ENCODE data around the gene KCNJ1.

KCNJ1 gene

DNA sequence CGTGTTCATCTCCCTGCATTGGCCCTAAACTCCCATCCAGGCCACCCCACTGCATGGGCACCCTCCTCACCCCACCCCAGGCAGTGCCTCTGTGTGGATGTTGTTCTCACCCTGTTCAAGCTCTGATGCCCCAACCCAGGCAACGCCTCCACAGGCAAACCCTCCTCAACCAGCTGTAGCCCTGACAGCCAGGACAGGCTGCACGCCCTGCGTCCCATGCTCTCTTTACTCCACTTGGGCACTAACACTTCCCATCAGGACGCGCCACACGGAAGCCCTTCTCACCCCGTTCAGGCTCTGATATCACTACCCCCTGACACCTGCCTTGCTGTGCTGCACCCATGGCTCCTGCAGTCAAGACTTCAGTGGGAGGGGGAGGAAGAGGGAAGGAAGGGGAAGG, 47.9 kb downstream of the KCNJ1 start:
- no peak for DNase-seq

DNA sequence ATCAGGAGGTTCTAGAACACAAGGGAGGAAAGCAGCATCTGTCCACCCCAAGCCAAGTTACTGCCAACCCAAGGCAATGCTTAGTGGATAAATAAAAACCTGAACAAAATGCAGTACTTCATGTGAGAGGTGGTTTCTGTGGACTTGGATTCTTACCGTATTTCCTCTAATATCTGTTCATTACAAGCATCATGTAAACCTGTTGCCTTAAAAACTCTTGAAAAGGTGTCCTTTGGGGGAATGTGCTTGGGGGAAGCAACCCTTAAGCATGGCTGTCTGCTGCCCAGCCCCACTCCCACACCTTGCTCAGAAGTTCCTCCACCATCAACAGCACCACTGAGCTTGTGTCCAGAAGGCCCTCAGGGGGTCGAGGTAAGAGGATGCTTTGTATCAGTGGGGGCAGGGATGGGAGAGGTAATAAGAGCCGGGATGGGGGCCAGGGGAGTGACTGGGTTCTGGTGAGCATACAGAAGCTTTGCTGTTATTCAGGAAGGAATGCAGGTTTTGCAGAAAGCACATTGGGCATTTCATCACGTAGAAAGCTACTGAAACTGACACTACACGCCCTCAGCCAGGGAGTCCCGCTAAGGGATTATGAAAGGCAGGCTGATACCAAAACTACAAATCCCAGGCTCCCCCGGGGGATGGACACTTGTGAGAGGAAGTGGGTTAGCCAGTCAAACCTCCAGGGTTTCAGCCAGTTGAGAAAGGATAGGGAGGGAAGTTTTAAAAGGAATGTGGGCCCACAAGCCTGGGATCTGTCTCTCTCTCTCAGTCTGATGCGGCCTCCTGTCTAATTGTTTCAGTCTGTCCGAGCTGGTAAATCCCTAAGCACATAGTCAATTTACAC, 52.0 kb downstream of the KCNJ1 start:
- no peak for DNase-seq

DNA sequence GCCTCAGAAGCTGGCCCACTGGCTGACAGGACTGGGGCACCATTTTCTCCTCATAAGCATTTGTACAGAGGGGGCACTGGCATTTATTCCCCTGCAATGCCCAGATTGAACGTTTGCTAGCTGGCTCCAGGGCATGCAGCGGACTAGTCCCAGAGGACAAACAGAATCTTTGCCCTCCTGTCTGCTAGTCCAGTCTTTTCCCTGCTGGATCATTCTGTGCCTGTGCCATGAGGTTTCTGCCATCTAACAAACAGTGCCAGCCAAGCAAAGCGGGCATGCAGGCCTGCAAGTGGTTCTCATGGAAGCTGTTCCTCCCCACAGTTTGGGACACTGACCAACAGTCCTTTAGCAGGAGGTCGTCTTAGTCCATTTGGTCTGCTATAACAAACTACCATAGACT, 53.4 kb downstream of the KCNJ1 start:
- no peak for DNase-seq

DNA sequence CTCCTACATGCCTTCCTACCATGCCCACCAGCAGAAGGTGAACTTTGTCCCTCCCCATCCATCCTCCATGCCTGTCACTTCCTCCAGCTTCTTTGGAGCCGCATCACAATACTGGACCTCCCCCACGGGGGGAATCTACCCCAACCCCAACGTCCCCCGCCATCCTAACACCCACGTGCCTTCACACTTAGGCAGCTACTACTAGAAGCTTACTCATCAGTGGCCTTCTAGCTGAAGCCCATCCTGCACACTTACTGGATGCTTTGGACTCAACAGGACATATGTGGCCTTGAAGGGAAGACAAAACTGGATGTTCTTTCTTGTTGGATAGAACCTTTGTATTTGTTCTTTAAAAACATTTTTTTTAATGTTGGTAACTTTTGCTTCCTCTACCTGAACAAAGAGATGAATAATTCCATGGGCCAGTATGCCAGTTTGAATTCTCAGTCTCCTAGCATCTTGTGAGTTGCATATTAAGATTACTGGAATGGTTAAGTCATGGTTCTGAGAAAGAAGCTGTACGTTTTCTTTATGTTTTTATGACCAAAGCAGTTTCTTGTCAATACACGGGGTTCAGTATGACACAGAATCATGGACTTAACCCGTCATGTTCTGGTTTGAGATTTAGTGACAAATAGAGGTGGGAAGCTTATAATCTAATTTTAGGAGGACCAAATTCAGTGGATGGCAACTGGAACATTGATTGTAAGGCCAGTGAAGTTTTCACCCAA, 56.1 kb downstream of the KCNJ1 start:
- no peak for DNase-seq

DNA sequence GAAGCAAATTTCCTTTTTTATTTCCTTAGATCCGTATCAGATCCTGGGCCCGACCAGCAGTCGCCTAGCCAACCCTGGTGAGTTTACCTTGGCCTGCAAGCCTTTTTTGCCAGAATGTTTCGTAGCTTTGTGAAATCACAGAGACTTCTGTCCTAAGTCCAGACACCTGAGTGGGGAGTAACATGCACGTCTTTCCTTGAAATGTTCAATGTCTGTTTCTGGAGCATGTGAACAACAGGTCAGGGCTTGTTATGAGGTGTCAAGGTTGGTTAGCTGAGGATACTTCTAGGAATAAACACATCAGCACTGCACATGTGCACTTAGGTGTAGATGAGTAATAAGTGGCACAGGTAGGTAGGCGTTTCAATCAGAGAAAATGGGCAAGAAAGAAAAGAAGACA, 58.0 kb downstream of the KCNJ1 start:
- DNase-seq: no peak

DNA sequence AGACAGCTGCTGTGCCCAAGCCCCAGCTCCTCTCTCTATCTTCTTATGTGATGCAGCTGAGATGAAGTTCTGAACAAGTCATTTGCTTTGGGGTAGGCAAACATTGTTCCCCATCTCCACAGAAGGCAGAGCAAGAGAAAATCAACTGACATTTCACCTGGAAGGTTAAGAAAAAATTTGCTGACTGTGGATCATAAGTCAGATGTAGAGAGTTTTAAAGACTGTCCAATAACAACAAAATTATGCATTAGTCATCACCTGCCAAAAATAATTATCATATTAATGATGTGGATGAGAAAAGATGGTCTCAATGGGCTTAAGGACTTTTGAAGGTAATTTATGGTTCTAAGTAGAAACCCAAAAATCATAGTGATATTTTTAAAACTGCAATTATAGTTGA, 59.2 kb downstream of the KCNJ1 start:
- no peak for DNase-seq

DNA sequence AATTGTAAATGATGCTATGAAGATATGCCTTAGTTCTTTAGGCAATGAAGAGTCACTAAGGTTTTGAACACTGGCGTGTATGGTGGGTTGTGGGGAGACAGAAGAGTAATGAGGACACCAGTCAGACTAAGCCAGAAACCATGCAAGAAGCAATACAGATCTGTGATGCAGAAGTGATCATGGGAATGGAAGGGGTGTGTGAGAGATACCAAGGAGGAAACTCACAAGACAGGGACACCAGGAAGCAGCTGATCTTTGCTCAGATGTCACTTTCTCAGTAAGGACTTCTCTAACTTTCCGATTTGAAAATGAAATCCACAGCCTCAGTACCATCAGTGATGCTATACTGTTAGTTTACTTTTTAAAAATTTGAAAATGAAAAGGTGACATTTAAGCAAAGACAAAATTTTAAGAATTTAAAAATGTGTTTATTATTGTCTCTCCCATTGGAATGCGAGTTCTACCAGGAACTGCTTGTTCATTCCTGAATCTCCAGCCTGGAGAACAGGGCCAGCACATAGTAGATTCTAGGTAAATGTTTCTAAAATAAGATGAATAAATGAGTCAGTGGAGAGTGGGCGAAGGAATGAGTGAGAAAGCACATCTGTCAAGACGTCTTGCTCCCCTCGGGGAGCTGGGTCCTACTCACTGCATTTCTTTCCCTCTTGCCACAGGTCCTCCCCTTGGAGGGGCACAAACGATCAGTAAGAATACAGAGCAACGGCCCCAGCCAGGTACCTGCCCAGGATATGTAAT, 60.4 kb downstream of the KCNJ1 start:
- no peak for DNase-seq

DNA sequence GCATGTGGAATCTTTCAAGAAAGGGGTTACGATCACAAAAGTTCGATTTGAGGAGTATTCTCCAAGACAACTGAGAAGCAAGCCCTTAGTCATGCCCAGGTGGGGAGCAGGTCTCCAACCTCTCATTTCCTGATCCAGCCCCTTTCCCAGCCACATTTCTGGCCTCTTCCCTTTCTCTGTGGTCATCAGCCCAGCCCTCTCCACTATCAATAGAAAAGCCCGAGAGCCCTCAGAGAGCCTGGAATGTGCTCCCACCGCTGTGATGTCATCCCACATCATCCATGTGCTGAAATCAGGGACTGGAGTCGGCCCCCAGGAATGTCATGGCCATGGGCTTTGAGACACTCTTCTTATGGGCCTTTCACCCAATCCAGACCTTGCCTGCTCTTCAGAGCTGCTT, 62.6 kb downstream of the KCNJ1 start:
- no peak for DNase-seq

DNA sequence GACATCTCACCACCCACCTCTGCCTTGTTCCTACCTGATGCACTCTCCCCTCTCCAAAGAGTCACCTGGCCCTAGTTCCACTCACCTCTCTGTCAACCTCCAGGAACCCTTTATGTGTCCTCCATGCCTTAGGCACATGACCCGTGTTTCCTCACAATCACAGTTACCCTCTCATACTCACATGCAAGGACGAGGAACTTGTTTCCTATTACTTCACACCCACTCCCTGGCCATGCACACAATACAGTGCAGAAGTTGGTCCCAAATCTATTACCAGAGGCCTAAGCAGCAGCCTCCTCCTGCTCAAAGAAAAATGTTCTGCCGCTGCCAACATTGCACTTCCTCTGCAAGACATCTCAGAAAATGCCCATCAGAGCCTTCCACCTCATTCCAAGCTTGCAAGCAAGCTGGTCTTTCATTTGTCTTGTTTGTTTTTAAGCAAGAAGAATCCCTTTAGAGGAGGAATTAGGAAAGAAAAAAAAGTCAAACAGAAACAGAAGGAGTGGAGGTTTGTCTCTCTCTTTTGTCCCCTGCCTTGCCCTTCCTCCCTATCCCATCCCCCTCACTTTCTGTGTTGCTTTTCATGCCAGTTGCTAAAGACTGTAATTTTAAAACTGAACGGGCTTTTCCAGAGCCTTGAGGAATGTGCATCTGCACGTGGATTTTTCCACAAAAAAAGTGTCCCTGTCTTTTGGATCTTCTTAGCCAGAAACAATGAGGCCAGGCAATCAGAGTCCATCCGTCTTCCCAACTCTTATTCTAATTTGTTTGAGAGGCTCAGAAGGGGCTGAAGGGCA, 63.4 kb downstream of the KCNJ1 start:
- no peak for DNase-seq

DNA sequence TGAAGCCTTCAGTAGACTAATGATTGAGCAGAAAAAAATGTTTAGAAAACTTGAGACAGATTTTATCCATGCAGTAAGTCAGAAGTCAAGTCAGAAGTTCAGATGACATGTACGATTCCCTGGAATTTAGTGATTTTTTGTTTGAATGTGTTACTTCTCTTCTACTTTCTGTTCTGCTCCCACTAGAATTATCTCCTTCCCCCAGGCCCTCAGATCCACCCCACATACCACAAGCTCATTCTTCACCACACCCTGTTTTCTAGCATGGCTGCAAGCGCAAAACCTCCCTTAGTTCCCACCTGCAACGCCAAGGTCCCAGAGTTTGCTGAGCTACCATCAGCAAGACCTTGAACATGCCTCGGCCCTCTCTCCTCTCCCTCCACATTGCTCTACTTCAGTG, 64.1 kb downstream of the KCNJ1 start:
- no peak for DNase-seq

DNA sequence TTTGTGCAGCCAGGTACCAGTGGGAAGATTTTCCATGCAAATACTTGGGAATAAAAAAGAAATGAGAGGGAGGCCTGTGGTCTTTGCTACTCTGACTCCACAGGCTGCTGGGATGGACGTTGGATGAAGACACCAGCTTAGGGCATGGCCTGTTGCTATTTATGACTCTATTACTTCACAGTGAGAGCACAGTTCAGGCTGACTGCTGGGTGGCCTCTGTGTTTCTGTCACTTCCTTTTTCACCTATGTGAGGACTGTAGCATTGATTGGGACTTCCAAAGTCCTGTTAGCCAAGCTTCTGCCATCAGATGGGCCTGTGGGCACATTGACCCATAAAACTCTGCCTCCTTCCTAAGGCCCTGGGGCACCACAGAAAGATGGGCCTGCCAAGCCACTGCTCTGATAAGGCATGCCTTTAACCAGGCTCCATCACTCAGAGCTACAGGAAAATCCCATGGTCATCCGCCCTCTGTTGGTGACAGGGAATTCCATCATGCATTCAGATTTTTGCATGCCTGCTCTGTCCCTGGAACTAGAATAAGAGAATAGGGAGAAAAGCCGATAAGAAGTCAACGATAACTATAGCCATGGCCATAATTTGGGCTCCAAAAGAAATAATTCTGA, 64.6 kb downstream of the KCNJ1 start:
- no peak for DNase-seq

DNA sequence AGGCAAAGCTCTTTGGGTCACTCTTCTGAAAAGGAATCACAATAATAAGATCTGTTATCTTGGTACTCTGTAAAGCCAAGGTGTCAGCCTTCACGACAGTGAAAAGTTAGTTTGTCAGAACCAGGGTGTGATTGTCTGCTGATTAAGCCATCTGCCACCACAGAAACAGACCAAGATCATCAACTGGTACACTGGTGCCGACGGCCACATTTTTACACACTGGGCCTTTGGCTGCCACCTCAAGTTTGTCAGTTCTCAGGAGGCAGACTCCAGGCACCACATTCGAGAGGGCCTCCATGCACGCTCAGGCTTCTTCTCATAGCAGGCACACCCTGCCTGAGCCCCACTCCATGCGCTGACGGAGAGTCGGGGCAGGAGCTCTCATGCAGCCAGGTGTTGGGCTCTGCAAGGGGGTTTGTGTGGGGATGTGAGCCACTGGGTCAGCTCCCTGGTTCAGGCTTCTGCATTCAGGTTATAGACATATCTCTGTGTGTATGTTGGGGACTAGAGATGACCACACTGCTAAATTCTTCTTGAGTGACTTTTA, 66.2 kb downstream of the KCNJ1 start:
- DNase-seq: no peak

DNA sequence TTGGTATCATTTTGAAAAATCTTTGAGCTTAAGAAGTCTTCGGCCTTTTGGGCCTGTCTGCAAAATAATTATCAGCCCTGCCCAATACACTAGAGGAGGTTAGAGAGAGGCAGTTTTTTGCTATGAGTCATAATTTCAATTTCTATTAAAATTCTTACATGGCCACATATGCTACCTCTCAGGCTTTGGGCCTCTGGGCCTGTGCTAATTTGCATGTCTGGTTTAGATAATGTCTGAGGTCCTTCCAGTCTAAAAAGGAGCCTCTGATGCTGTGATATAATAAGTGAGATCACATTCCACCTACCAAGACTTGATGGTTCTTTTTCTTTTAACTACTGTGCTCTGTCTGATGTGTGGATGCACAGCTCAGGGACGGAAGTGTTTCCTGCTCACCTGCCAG, 70.8 kb downstream of the KCNJ1 start:
- DNase-seq: no peak

DNA sequence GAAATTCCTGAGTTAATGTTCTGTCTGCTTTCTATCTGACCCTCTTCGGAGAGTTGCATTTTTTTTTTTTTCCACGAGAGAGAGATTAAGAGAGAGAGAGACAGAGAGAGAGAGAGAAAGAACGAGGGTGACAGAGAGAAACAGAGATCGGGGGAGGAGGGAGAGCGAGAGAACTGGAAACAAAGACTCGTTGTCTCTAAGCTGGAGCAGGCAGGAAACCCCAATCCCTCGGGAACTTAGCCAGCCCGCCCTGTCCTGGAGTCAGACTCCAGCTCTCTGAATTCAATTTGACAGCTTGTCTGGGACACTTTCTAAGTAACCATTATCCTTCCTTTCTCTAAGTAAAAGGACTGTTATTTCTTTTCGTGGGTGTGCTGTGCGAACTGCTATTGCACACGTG, 76.9 kb downstream of the KCNJ1 start:
- no peak for DNase-seq

DNA sequence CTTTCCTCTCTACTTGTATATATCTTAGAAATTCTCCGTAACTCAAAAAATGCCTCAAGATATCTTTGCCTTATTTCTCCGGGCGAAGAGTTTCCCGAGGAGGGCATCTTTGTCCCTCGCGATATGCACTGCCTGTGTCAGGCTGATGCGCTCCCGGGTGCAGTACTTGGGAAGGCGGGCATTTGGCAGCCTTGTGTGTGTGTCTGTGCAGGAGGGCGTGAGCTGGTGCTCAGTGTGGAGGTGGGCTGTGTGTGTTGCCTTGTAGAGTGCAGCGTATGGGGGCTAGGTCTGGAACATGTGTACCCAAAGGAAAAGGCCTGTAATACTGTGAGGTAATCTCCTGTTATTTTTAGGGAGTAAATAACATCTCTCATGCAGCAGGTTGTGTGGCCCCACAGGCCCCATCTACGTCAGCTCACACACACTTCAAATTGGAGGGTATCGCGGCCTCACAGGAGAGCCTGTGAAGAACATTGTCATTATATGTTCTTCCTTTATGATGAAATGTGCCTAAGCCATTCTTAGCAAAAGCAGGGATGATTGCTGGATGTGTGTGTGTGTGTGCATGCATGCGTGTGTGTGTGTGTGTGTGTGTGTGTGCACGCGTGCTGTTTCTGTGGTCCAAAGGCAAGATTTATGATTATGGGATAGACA, 77.5 kb downstream of the KCNJ1 start:
- DNase-seq: no peak
